Hepatocyte (in vitro differentiated cells): ENCODE results near the gene COMT. TPM values are rescaled to one million over a fixed set of nuclear protein-coding genes. Genes with fewer than 3 reads are reported as not detected.

ENCODE experiments used
- DNase-seq: peaks from one replicate; pipeline ENCODE4 v3.0.0-alpha.2; 2016; ENCODE audit warnings: low spot score
- H2AFZ ChIP-seq: fragments of 200-600 bp; sonication (generic); 2 replicates; pipeline ENCODE4 v1.6.0; 2016; ENCODE audit warnings: antibody characterized with exemption, mild to moderate bottlenecking
- H3K27ac ChIP-seq: fragments of 200-600 bp; sonication (generic); 2 replicates; pipeline ENCODE4 v1.5.1; 2016; ENCODE audit warnings: mild to moderate bottlenecking
- H3K27me3 ChIP-seq: fragments of 200-600 bp; sonication (generic); 2 replicates; pipeline ENCODE4 v1.6.1; 2016
- H3K36me3 ChIP-seq: fragments of 200-600 bp; sonication (generic); replicated peaks from 2 replicates; pipeline ENCODE4 v1.5.1; 2016; ENCODE audit warnings: low read depth; ENCODE audit not compliant: insufficient read depth
- H3K4me1 ChIP-seq: fragments of 200-600 bp; sonication (generic); 2 replicates; pipeline ENCODE4 v1.5.1; 2016; ENCODE audit warnings: mild to moderate bottlenecking, moderate library complexity; ENCODE audit not compliant: insufficient read depth
- H3K4me2 ChIP-seq: fragments of 200-600 bp; sonication (generic); 2 replicates; pipeline ENCODE4 v1.6.0; 2016
- H3K4me3 ChIP-seq: fragments of 200-600 bp; sonication (generic); 2 replicates; pipeline ENCODE4 v1.5.1; 2016; ENCODE audit warnings: mild to moderate bottlenecking
- H3K79me2 ChIP-seq: fragments of 200-600 bp; sonication (generic); 2 replicates; pipeline ENCODE4 v1.6.0; 2017; ENCODE audit warnings: mild to moderate bottlenecking
- H3K9me2 ChIP-seq: fragments of 200-600 bp; sonication (generic); replicated peaks from 2 replicates; pipeline ENCODE4 v1.6.0; 2017; ENCODE audit warnings: mild to moderate bottlenecking; ENCODE audit not compliant: insufficient read depth
- H3K9me3 ChIP-seq: fragments of 200-600 bp; sonication (generic); 2 replicates; pipeline ENCODE4 v1.5.1; 2016; ENCODE audit warnings: low read depth, mild to moderate bottlenecking
- H4K20me1 ChIP-seq: fragments of 200-600 bp; sonication (generic); 2 replicates; pipeline ENCODE4 v1.6.0; 2016; ENCODE audit warnings: mild to moderate bottlenecking; ENCODE audit not compliant: insufficient read depth, poor library complexity, severe bottlenecking
- EZH2 ChIP-seq: fragments of 200-600 bp; sonication (generic); IDR thresholded peaks from 2 replicates; pipeline ENCODE4 v1.6.1; 2016; ENCODE audit warnings: antibody characterized with exemption, mild to moderate bottlenecking, borderline replicate concordance
- EZH2phosphoT487 ChIP-seq: fragments of 200-600 bp; sonication (generic); IDR thresholded peaks from one replicate; pipeline ENCODE4 v1.6.1; 2018; ENCODE audit warnings: antibody characterized with exemption, mild to moderate bottlenecking, low read depth, moderate library complexity; ENCODE audit not compliant: unreplicated experiment, severe bottlenecking
- WGBS: methylation state at CpG from one replicate; pipeline ENCODE4 v1.1.6; 2016; ENCODE audit warnings: low lambda C conversion rate; ENCODE audit errors: missing lambda C conversion rate; 5-methylcytosine and 5-hydroxymethylcytosine counted together
- polyA plus RNA-seq: library from polyadenylated mRNA; unstranded; fragments of >200 nt; fragmentation: Nextera tagmentation; extraction: Ambion mirVana; gene quantifications from 2 replicates; pipeline ENCODE4 v1.2.1, GENCODE V29; 2016
- total RNA-seq: library from RNA; depleted of rRNA; stranded (reverse); fragments of >200 nt; gene quantifications from 2 replicates; pipeline ENCODE4 v1.2.3, GENCODE V29; 2014
- TF ChIP-seq, protein P1 (sequence below): fragments of 200-600 bp; sonication (generic); IDR thresholded peaks from 2 replicates; pipeline ENCODE4 v1.5.1; 2016; ENCODE audit warnings: antibody characterized with exemption, mild to moderate bottlenecking; ENCODE audit not compliant: poor library complexity

Gene COMT
- total and polyA plus RNA-seq, 2 experiments from 2014 or later: 74.5 to 153 TPM

DNA sequence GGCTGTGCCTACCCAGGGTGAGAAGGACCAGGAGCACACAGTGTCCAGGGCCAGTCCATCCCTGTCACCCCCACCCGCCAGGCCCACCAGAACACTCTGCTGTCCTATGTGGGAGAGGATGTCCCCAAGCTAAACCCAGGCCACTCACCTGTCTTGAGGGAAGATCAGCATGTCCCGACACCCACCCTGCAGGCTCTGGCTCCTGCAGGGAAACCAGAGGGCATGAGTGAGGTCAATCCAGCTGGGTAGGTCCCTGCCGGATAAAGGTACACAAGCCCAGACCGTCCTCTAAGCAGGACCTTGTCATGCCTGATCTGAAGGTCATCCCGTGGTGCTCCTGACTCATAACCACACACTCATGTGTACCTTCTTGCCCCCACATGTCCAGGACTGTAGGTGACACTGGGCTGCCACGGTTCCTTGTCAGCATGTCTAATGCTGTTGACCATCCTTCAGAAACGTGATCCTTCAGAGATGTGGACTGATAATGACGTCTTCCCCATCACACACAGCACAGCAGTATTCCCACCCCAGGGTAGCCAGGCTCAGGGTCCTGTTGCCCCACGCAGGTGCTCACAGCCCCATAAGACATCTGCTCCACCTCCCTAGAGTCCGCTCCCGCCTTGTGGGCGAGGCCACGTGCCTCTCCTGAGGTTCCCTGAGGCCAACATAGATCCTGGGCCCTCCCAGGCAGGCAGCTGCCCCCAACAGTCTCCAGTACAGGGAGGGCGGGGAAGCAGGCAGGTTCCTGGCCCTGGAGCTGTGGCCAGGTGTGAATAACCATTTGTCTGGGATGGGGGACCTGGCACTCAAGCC, 68.9 kb downstream of the COMT start:
- Histone ChIP-seq H3K9me2 (no peaks in the 10 kb centered on the region), H3K27me3 (peaks cover 6% of the 10 kb centered on the region), H3K4me3 (no peak overlapping the region), H4K20me1 (no peaks in the 10 kb centered on the region), H3K4me2 (no peak overlapping the region), H3K27ac (no peak overlapping the region), H3K4me1 (no peaks in the 10 kb centered on the region), H2AFZ (no peak overlapping the region), H3K9me3 (no peaks in the 10 kb centered on the region), H3K79me2 (no peaks in the 10 kb centered on the region), H3K36me3 (no peaks in the 10 kb centered on the region)
- TF ChIP-seq EZH2phosphoT487: no peak
- TF ChIP-seq, protein P1, sequence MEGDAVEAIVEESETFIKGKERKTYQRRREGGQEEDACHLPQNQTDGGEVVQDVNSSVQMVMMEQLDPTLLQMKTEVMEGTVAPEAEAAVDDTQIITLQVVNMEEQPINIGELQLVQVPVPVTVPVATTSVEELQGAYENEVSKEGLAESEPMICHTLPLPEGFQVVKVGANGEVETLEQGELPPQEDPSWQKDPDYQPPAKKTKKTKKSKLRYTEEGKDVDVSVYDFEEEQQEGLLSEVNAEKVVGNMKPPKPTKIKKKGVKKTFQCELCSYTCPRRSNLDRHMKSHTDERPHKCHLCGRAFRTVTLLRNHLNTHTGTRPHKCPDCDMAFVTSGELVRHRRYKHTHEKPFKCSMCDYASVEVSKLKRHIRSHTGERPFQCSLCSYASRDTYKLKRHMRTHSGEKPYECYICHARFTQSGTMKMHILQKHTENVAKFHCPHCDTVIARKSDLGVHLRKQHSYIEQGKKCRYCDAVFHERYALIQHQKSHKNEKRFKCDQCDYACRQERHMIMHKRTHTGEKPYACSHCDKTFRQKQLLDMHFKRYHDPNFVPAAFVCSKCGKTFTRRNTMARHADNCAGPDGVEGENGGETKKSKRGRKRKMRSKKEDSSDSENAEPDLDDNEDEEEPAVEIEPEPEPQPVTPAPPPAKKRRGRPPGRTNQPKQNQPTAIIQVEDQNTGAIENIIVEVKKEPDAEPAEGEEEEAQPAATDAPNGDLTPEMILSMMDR: no peak
- 81% methylated on average over 14 of the region's 14 CpGs for WGBS
- no peak for DNase-seq

DNA sequence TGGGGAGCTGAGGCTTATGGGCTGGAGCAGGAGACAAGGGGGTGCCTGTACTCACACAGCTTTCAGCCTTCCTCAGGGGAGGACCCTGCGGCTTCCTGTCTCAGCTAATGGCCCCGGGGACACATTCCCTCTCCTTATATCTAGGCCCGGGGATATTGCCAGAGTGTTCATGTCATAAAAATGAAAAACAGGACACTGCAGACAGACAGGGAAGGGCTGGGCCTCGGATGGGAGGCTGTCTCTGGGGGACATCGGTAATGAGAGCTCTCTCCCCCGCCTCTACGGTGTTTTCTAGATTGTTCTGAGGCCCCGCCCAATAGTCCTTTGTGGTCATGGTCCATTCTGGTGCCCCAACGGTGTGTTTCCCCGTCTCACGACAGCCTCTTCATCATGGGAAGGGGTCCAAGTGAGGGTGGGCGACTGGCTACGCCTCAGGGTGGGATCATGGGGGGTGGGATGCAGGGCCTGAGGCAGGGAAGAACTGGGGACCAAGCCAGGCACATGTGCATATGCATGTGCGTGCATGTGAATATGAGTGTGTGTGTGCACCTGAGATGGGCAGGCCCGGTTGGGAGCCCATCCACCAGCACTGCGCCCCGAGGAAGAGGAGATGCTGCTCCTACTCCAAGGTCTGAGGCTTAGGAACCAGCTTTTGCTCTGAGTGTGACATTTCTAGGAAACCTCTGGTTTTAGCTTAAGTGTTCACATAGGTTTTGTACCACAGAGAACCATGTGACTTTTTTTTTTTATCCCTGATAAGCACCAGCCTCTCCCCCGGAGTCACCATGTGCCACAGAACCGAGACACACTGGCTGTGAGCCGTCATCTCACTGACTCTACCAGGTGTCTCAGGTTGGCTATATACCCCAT, 69.8 kb downstream of the COMT start:
- no peaks in the 10 kb centered on the region for H4K20me1 ChIP-seq
- 79% methylated on average over 20 of the region's 20 CpGs for WGBS
- no peak overlapping the region for H3K4me2 ChIP-seq
- H3K9me2 ChIP-seq: no peaks in the 10 kb centered on the region
- no peaks in the 10 kb centered on the region for H3K4me1 ChIP-seq
- no peaks in the 10 kb centered on the region for H3K9me3 ChIP-seq
- peaks cover 11% of the 10 kb centered on the region for H3K27me3 ChIP-seq
- no peaks in the 10 kb centered on the region for H3K79me2 ChIP-seq
- no peaks in the 10 kb centered on the region for H3K36me3 ChIP-seq
- no peak overlapping the region for H3K4me3 ChIP-seq
- TF ChIP-seq EZH2phosphoT487 (no peak), EZH2 (no peak)
- TF ChIP-seq, protein P1: no peak
- DNase-seq: no peak
- H2AFZ ChIP-seq: no peak overlapping the region
- no peak overlapping the region for H3K27ac ChIP-seq

DNA sequence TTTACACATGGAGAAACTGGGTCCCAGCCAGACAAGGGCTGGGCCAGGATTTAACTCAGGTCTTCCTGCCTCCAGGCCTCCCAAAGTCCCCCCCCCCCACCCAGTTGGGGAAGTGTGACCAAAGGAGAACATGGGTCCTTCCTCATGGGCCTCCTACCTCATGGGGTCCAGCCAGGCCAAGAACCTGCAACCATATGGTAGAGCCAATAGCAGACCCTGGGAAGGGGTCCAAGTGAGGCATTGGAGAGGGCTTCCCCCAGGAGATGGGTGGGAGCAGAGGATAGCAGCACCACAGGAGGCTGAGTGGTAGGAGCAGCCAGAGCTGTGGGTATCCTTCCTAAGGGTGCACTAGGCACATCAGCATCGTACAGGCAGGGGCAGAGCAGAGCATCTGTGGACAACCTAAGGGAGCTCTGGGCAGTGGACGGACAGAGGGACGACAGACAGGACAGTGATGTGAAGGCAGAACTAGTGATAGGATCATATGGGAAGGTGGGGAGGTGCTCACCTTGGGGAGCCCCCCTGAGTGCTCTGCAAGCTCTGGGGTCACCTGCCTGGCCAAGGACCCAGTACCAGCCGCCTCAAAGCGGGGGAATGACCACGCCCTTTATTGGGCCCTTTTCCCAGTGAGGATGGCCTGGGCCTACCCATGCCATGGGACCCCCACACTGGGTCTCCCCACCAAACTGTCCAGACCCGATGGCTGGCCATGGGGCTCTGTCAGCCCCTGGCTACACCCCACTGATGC, 70.6 kb downstream of the COMT start:
- WGBS: 95% methylated on average over 7 of the region's 7 CpGs
- no peaks in the 10 kb centered on the region for H3K9me3 ChIP-seq
- H3K4me2 ChIP-seq: no peak overlapping the region
- no peak overlapping the region for H3K4me3 ChIP-seq
- no peaks in the 10 kb centered on the region for H3K9me2 ChIP-seq
- no peak overlapping the region for H3K27ac ChIP-seq
- H3K36me3 ChIP-seq: no peaks in the 10 kb centered on the region
- peaks cover 11% of the 10 kb centered on the region for H3K27me3 ChIP-seq
- H3K79me2 ChIP-seq: no peaks in the 10 kb centered on the region
- no peaks in the 10 kb centered on the region for H4K20me1 ChIP-seq
- DNase-seq: no peak
- TF ChIP-seq, protein P1: no peak
- TF ChIP-seq EZH2phosphoT487: no peak
- H2AFZ ChIP-seq: no peak overlapping the region
- H3K4me1 ChIP-seq: peaks cover 2% of the 10 kb centered on the region
